GM12878 (cell line): ENCODE results near the gene FBXL7. TPM values are rescaled to one million over a fixed set of nuclear protein-coding genes. Genes with fewer than 3 reads are reported as not detected.

Experiments
- ATAC-seq: fragments of 200-7000 bp; cut with Tn5 transposase; 3 replicates; pipeline ENCODE4 v1.9.1; 2020; ENCODE audit warnings: mild to moderate bottlenecking, moderate library complexity
- BruUV-seq: library from RNA; stranded (reverse); fragments of 400-500 nt; replicated peaks from 2 replicates; lab custom pipeline; 2021; lab: Mats Ljungman, UMichigan
- CTCF ChIA-PET: fragments of 300-600 bp; sonication (Branson Sonifier 250); formaldehyde crosslinking; extraction: SDS; loops from one replicate; lab custom pipeline; 2021; ENCODE audit warnings: inconsistent platforms; lab: Yijun Ruan, JAX
- POLR2A ChIA-PET: fragments of 350-600 bp; formaldehyde crosslinking; extraction: SDS; loops from one replicate; lab custom pipeline; 2021; ENCODE audit warnings: inconsistent platforms; lab: Charles Lee
- RAD21 ChIA-PET: fragments of 300-600 bp; sonication (Branson Sonifier 250); formaldehyde crosslinking; loops from one replicate; lab custom pipeline; 2023; ENCODE audit warnings: antibody characterized with exemption; ENCODE audit not compliant: unreplicated experiment; lab: Charles Lee
- SMC1A ChIA-PET: fragments of 300-600 bp; sonication (Branson Sonifier 250); formaldehyde crosslinking; loops from one replicate; lab custom pipeline; 2023; ENCODE audit not compliant: unreplicated experiment, uncharacterized antibody; lab: Charles Lee
- DNase-seq: peaks from one replicate; pipeline ENCODE4 v3.0.0-alpha.2; 2011; ENCODE audit warnings: low read depth, low spot score
- FAIRE-seq: peaks from 3 replicates; lab custom pipeline; 2011; peaks lifted over from hg19 to GRCh38; lab: Jason Lieb, UNC
- H2AFZ ChIP-seq: 2 replicates; pipeline ENCODE4 v1.6.0; 2011; ENCODE audit warnings: low read depth, low read length, control low read depth; ENCODE audit not compliant: control insufficient read depth
- H3K27ac ChIP-seq: 2 replicates; pipeline ENCODE4 v1.5.1; 2011; ENCODE audit warnings: control low read depth; ENCODE audit not compliant: control insufficient read depth, insufficient read depth
- H3K27me3 ChIP-seq, 2 experiments: replicated peaks in 1 of 2; 2 replicates each; pipeline versions ENCODE4 v1.6.0 to v1.6.1; 2011; ENCODE audit warnings: low read length in 1 of 2; ENCODE audit not compliant: control insufficient read depth in 2 of 2, insufficient read depth in 2 of 2
- H3K36me3 ChIP-seq, 2 experiments: 2 replicates each; pipeline ENCODE4 v1.5.1; 2011; ENCODE audit warnings: low read length in 1 of 2; ENCODE audit not compliant: control insufficient read depth in 2 of 2, insufficient read depth in 2 of 2
- H3K4me1 ChIP-seq: 2 replicates; pipeline ENCODE4 v1.6.1; 2011; ENCODE audit warnings: mild to moderate bottlenecking, low read length, moderate library complexity, mixed read lengths; ENCODE audit not compliant: control insufficient read depth, insufficient read depth
- H3K4me2 ChIP-seq: 2 replicates; pipeline ENCODE4 v1.6.0; 2011; ENCODE audit warnings: control low read depth; ENCODE audit not compliant: control insufficient read depth, insufficient read depth
- H3K4me3 ChIP-seq: fragments of 200-600 bp; sonication (generic); 2 replicates; pipeline ENCODE4 v1.5.1; 2016
- H3K79me2 ChIP-seq: 2 replicates; pipeline ENCODE4 v1.6.0; 2011; ENCODE audit warnings: low read length; ENCODE audit not compliant: control insufficient read depth, insufficient read depth
- H3K9ac ChIP-seq: 2 replicates; pipeline ENCODE4 v1.8.0; 2011; ENCODE audit warnings: low read length, control low read depth, mixed read lengths; ENCODE audit not compliant: control insufficient read depth, insufficient read depth
- H3K9me3 ChIP-seq: replicated peaks from 3 replicates; pipeline ENCODE4 v1.5.1; 2011; ENCODE audit warnings: mild to moderate bottlenecking, low read length; ENCODE audit not compliant: control insufficient read depth, insufficient read depth
- H4K20me1 ChIP-seq: 2 replicates; pipeline ENCODE4 v1.6.0; 2011; ENCODE audit not compliant: control insufficient read depth, insufficient read depth
- ASH2L ChIP-seq: fragments of 300-600, 200-600 bp; sonication (generic); IDR thresholded peaks from 2 replicates; pipeline ENCODE4 v1.6.1; 2017; ENCODE audit warnings: low read depth, mild to moderate bottlenecking, borderline replicate concordance
- CEBPB ChIP-seq, 2 experiments: fragments of 150-350 bp in 1 of 2; IDR thresholded peaks; 2 replicates each; pipeline ENCODE4 v1.6.1; 2012 to 2014; ENCODE audit warnings: low read depth in 2 of 2, low read length in 2 of 2, borderline replicate concordance in 1 of 2, inconsistent platforms in 1 of 2
- CHD2 ChIP-seq: IDR thresholded peaks from 2 replicates; pipeline ENCODE4 v1.6.1; 2011; ENCODE audit warnings: low read depth, low read length, improper control_type of control experiment, borderline replicate concordance
- EGR1 ChIP-seq, 2 experiments: IDR thresholded peaks; 1 replicate in 1 of 2; 2 replicates in 1 of 2; pipeline ENCODE4 v1.6.1; 2011 to 2012; ENCODE audit warnings: low read depth in 2 of 2, low read length in 2 of 2, borderline replicate concordance in 1 of 2, mild to moderate bottlenecking in 1 of 2, moderate library complexity in 1 of 2
- ETV6 ChIP-seq, 2 experiments: fragments of 450-650 bp in 1 of 2; IDR thresholded peaks in 1 of 2; conservative IDR thresholded peaks in 1 of 2; 2 replicates each; pipeline ENCODE4 v1.6.1; 2014; ENCODE audit warnings: antibody characterized with exemption in 1 of 2, borderline replicate concordance in 1 of 2, low read depth in 1 of 2, mild to moderate bottlenecking in 1 of 2, moderate library complexity in 1 of 2
- EZH2 ChIP-seq: IDR thresholded peaks from 2 replicates; pipeline ENCODE4 v1.6.1; 2012; ENCODE audit warnings: low read depth, mild to moderate bottlenecking, control low read depth, inconsistent platforms, low read length, borderline replicate concordance; ENCODE audit not compliant: control insufficient read depth
- HDAC2 ChIP-seq: fragments of 200-600 bp; sonication (generic); IDR thresholded peaks from 2 replicates; pipeline ENCODE4 v1.6.1; 2017
- KDM1A ChIP-seq: fragments of 200-600 bp; sonication (generic); IDR thresholded peaks from 2 replicates; pipeline ENCODE4 v1.6.1; 2016; ENCODE audit warnings: borderline replicate concordance
- MAX ChIP-seq: IDR thresholded peaks from 2 replicates; pipeline ENCODE4 v1.6.1; 2012; ENCODE audit warnings: low read depth, low read length, improper control_type of control experiment
- NFYA ChIP-seq: IDR thresholded peaks from 2 replicates; pipeline ENCODE4 v1.6.1; 2011; ENCODE audit warnings: low read depth, mild to moderate bottlenecking, low read length, improper control_type of control experiment, borderline replicate concordance
- NFYB ChIP-seq: IDR thresholded peaks from 2 replicates; pipeline ENCODE4 v1.6.1; 2011; ENCODE audit warnings: low read depth, mild to moderate bottlenecking, low read length, improper control_type of control experiment, moderate library complexity; ENCODE audit not compliant: insufficient read depth
- RELB ChIP-seq: fragments of 450-650 bp; IDR thresholded peaks from 2 replicates; pipeline ENCODE4 v1.6.1; 2017; ENCODE audit warnings: low read depth, mild to moderate bottlenecking, moderate library complexity
- RFX5 ChIP-seq: IDR thresholded peaks from 2 replicates; pipeline ENCODE4 v1.6.1; 2011; ENCODE audit warnings: low read depth, low read length, improper control_type of control experiment
- SMARCA5 ChIP-seq: fragments of 450-650 bp; IDR thresholded peaks from 2 replicates; pipeline ENCODE4 v1.6.1; 2017; ENCODE audit warnings: mild to moderate bottlenecking
- USF2 ChIP-seq: IDR thresholded peaks from 2 replicates; pipeline ENCODE4 v1.6.1; 2011; ENCODE audit warnings: low read depth, low read length, improper control_type of control experiment, borderline replicate concordance
- YBX1 ChIP-seq: fragments of 450-650 bp; IDR thresholded peaks from 2 replicates; pipeline ENCODE4 v1.6.1; 2016; ENCODE audit warnings: antibody characterized with exemption
- WGBS: methylation state at CpG from one replicate; pipeline ENCODE4 v1.1.6; 2016; ENCODE audit warnings: low lambda C conversion rate; ENCODE audit not compliant: insufficient replicate concordance, insufficient coverage; ENCODE audit errors: missing lambda C conversion rate; 5-methylcytosine and 5-hydroxymethylcytosine counted together
- in situ Hi-C: fragments of 300-500 bp; cut with MboI; formaldehyde crosslinking; loops from 9 replicates; pipeline ENCODE4 v1.14.3; 2018; ENCODE audit warnings: mixed read lengths
- intact Hi-C: fragments of 100-400 bp; cut with micrococcal nuclease; formaldehyde crosslinking; loops from one replicate; pipeline ENCODE4 v1.14.2; 2022; ENCODE audit not compliant: unreplicated experiment
- polyA plus RNA-seq, 11 experiments: library from polyadenylated mRNA; depleted of rRNA in 4 of 11; unstranded in 6 of 11; stranded (reverse) in 5 of 11; fragments of >200 nt; fragmentation: Nextera tagmentation in 4 of 11; fragmentation: Illumina TruSeq in 1 of 11; extraction: Ambion mirVana in 4 of 11; extraction: Trizol in 1 of 11; gene quantifications; 1 replicate in 1 of 11; 2 replicates in 10 of 11; pipeline versions ENCODE4 v1.2.1 to v1.2.3, GENCODE V29; 2011 to 2016; ENCODE audit warnings: inconsistent platforms in 2 of 11, missing spikeins in 2 of 11, low read depth in 1 of 11
- total RNA-seq, 4 experiments: library from RNA; depleted of rRNA in 3 of 4; stranded (reverse); fragments of >200 nt in 3 of 4; fragmentation: Illumina TruSeq in 1 of 4; extraction: Trizol in 1 of 4; gene quantifications; 2 replicates each; pipeline versions ENCODE4 v1.2.1 to v1.2.3, GENCODE V29; 2013 to 2021

Gene FBXL7
- total and polyA plus RNA-seq, 10 of the 15 experiments (the other 5 are each of a cell fraction or from before 2014, with no cell fraction given) = 0.03 to 0.44 (median 0.16) TPM

DNA sequence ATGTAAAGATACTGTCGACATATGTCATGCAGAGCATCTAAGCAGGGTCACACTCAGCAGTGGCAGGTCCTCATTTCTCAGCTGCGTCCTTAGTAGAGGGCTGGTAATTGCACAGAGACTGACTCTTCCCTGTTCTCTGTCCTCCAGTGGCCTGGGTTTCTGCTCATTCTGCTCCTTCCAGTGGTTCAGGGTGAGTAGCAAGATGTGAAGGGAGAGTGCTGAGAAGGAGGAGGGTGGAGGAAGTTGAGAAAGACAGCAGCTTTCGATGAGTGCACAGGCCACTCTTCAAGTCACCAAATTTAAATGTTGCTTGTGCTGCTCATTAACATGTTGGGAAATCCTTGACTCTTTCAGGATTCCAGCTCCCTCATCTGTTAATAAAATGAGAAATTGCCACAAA, 203.9 kb downstream of the FBXL7 start:
- no peak for DNase-seq
- Histone ChIP-seq H3K4me3 (no peak overlapping the region), H3K27me3 (no peaks in the 10 kb centered on the region), H3K4me2 (no peak overlapping the region), H3K79me2 (no peaks in the 10 kb centered on the region), H3K9ac (no peak overlapping the region), H3K9me3 (no peaks in the 10 kb centered on the region), H3K4me1 (no peaks in the 10 kb centered on the region)
- CTCF ChIA-PET = no interaction called here
- ATAC-seq = no peak
- in situ Hi-C loops (no loop called here), intact Hi-C loops (no loop called here)
- TF ChIP-seq KDM1A = no peak
- TF ChIP-seq CEBPB (IDR thresholded peaks at IDR 0.05; ENCODE audit: borderline replicate concordance in 1 of 2, low read depth in 2 of 2, low read length in 2 of 2) = no peak
- TF ChIP-seq SMARCA5 = no peak
- no peak for TF ChIP-seq RFX5
- TF ChIP-seq EZH2 = no peak
- TF ChIP-seq YBX1 = no peak
- TF ChIP-seq MAX = no peak
- no peak for TF ChIP-seq EGR1 (IDR thresholded peaks at IDR 0.05; ENCODE audit: borderline replicate concordance in 1 of 2, low read depth in 2 of 2, low read length in 2 of 2)
- TF ChIP-seq, all 136 proteins: peak for 0
- 0% methylated on average over 3 of the region's 3 CpGs for WGBS
- RAD21 ChIA-PET = no interaction called here
- POLR2A ChIA-PET = no interaction called here
- no peak overlapping the region for H2AFZ ChIP-seq
- SMC1A ChIA-PET = no interaction called here
- no peaks in the 10 kb centered on the region for H3K36me3 ChIP-seq
- BruUV-seq = no TSS peak
- FAIRE-seq = no peak
- H4K20me1 ChIP-seq = no peaks in the 10 kb centered on the region
- no peak overlapping the region for H3K27ac ChIP-seq

- DNase-seq (no peak), ATAC-seq (no peak), FAIRE-seq (no peak)
- no peak overlapping the region for H2AFZ ChIP-seq
- H3K4me3 ChIP-seq = no peak overlapping the region
- in situ Hi-C loops (no loop called here), intact Hi-C loops (no loop called here)
- no peaks in the 10 kb centered on the region for H3K27me3 ChIP-seq
- CTCF ChIA-PET = no interaction called here
- no peaks in the 10 kb centered on the region for H4K20me1 ChIP-seq
- no TSS peak for BruUV-seq
- RAD21 ChIA-PET = no interaction called here
- no peaks in the 10 kb centered on the region for H3K79me2 ChIP-seq
- no peaks in the 10 kb centered on the region for H3K36me3 ChIP-seq
- no peaks in the 10 kb centered on the region for H3K4me1 ChIP-seq
- no peak overlapping the region for H3K27ac ChIP-seq
- H3K9me3 ChIP-seq = no peaks in the 10 kb centered on the region
- no peak overlapping the region for H3K4me2 ChIP-seq
- POLR2A ChIA-PET = no interaction called here
- SMC1A ChIA-PET = no interaction called here
- no peak overlapping the region for H3K9ac ChIP-seq
- TF ChIP-seq CHD2 = no peak
- no peak for TF ChIP-seq KDM1A
- TF ChIP-seq HDAC2 = no peak
- no peak for TF ChIP-seq USF2
- TF ChIP-seq NFYB = no peak
- no peak for TF ChIP-seq NFYA
- no peak for TF ChIP-seq RELB
- TF ChIP-seq ETV6 (conservative IDR thresholded peaks at IDR 0.05 in 1 of 2, IDR thresholded peaks at IDR 0.05 in 1 of 2; ENCODE audit: borderline replicate concordance in 1 of 2, low read depth in 1 of 2) = no peak
- no peak for TF ChIP-seq ASH2L
Measured at GRCh38 chr5:15704397-15704947, 204.5 kb downstream of the FBXL7 start.
